ENCODE measurements around the gene HOXD13. TPM values are rescaled to one million over a fixed set of nuclear protein-coding genes. Genes with fewer than 3 reads are reported as not detected.

The HOXD13 gene
- total RNA-seq, 2 experiments from 2014 or later, result not detected

- H3K27ac Mint-ChIP-seq, result no peak overlapping the region
- H3K4me3 Mint-ChIP-seq, result no peak overlapping the region
- DNase-seq, result no peak
- H3K4me1 Mint-ChIP-seq (ENCODE audit: low read depth), result peaks cover 16% of the 10 kb centered on the region
- peaks cover 4% of the 10 kb centered on the region for H3K9me3 Mint-ChIP-seq
- CTCF ChIA-PET, result interaction anchor here (0.9 kb wide), 1 partner anchor 221 kb away, joined by 5 read pairs; no protein-coding TSS in a partner anchor
- intact Hi-C loops (cut with micrococcal nuclease), result loop anchor here (2.0 to 5.0 kb wide), 2 partner anchors 32 to 723 kb away; partner anchors contain the start of gene HOXD9
- H3K27me3 Mint-ChIP-seq (ENCODE audit: low read depth), result peaks cover 89% of the 10 kb centered on the region
- peaks cover 1% of the 10 kb centered on the region for H3K36me3 Mint-ChIP-seq (ENCODE audit: low read depth)
Observed at GRCh38 chr2:176089843-176090395, 2.6 kb upstream of the HOXD13 start.

GRCh38 chr2:176090862-176091261 is 1.7 kb upstream of the HOXD13 start:
- CTCF ChIA-PET, result no interaction called here
- peaks cover 4% of the 10 kb centered on the region for H3K9me3 Mint-ChIP-seq
- no peak for DNase-seq
- peaks cover 88% of the 10 kb centered on the region for H3K27me3 Mint-ChIP-seq (ENCODE audit: low read depth)
- H3K27ac Mint-ChIP-seq, result no peak overlapping the region
- H3K4me1 Mint-ChIP-seq (ENCODE audit: low read depth), result peaks cover 16% of the 10 kb centered on the region
- H3K36me3 Mint-ChIP-seq (ENCODE audit: low read depth), result peaks cover 1% of the 10 kb centered on the region
- H3K4me3 Mint-ChIP-seq, result no peak overlapping the region
- intact Hi-C loops (cut with micrococcal nuclease), result no loop called here

- CTCF ChIA-PET, result interaction anchor here (0.6 kb wide), 1 partner anchor 10 kb away, joined by 4 read pairs; no protein-coding TSS in a partner anchor
- DNase-seq, result no peak
- intact Hi-C loops (cut with micrococcal nuclease), result no loop called here
- Mint-ChIP-seq H3K4me3 (peak overlapping the region; percentile 7), H3K9me3 (peaks cover 4% of the 10 kb centered on the region), H3K4me1 (ENCODE audit: low read depth) (peaks cover 17% of the 10 kb centered on the region), H3K27me3 (ENCODE audit: low read depth) (peaks cover 87% of the 10 kb centered on the region), H3K36me3 (ENCODE audit: low read depth) (peaks cover 1% of the 10 kb centered on the region), H3K27ac (no peak overlapping the region)
Observed at GRCh38 chr2:176091329-176092258, 927 bp upstream of the HOXD13 start.

- Mint-ChIP-seq H3K27me3 (ENCODE audit: low read depth) (peaks cover 85% of the 10 kb centered on the region), H3K4me3 (no peak overlapping the region)
Observed at GRCh38 chr2:176093145-176093897, 800 bp downstream of the HOXD13 start.

GRCh38 chr2:176093898-176094249 is 1.4 kb downstream of the HOXD13 start:
- intact Hi-C loops (cut with micrococcal nuclease), result loop anchor here (2.0 kb wide), 1 partner anchor 17 kb away; no protein-coding TSS in a partner anchor
- peaks cover 26% of the 10 kb centered on the region for H3K4me1 Mint-ChIP-seq (ENCODE audit: low read depth)
- no peak for DNase-seq
- no peak overlapping the region for H3K4me3 Mint-ChIP-seq
- H3K9me3 Mint-ChIP-seq, result peaks cover 1% of the 10 kb centered on the region
- H3K27ac Mint-ChIP-seq, result no peak overlapping the region
- peaks cover 84% of the 10 kb centered on the region for H3K27me3 Mint-ChIP-seq (ENCODE audit: low read depth)
- no peaks in the 10 kb centered on the region for H3K36me3 Mint-ChIP-seq (ENCODE audit: low read depth)
- CTCF ChIA-PET, result interaction anchor here (0.7 to 1.4 kb wide), 5 partner anchors 8 to 404 kb away, joined by 3 to 4 read pairs (median 3); no protein-coding TSS in a partner anchor

More at GRCh38 chr2:176093145-176093897, 800 bp downstream of the HOXD13 start:
- Mint-ChIP-seq H3K9me3 (peaks cover 1% of the 10 kb centered on the region), H3K36me3 (ENCODE audit: low read depth) (no peaks in the 10 kb centered on the region), H3K4me1 (ENCODE audit: low read depth) (peaks cover 27% of the 10 kb centered on the region), H3K27ac (no peak overlapping the region)
- intact Hi-C loops (cut with micrococcal nuclease), result no loop called here
- no peak for DNase-seq
- CTCF ChIA-PET, result interaction anchor here (0.8 to 1.4 kb wide), 4 partner anchors 28 to 403 kb away, joined by 3 to 4 read pairs (median 3); no protein-coding TSS in a partner anchor

GRCh38 chr2:176094349-176094748 is 1.8 kb downstream of the HOXD13 start:
- CTCF ChIA-PET, result interaction anchor here (0.7 to 1.4 kb wide), 6 partner anchors 9 to 495 kb away, joined by 3 to 4 read pairs (median 3); no protein-coding TSS in a partner anchor
- peaks cover 26% of the 10 kb centered on the region for H3K4me1 Mint-ChIP-seq (ENCODE audit: low read depth)
- no peak for DNase-seq
- peaks cover 84% of the 10 kb centered on the region for H3K27me3 Mint-ChIP-seq (ENCODE audit: low read depth)
- H3K36me3 Mint-ChIP-seq (ENCODE audit: low read depth), result no peaks in the 10 kb centered on the region
- no peak overlapping the region for H3K4me3 Mint-ChIP-seq
- no peak overlapping the region for H3K27ac Mint-ChIP-seq
- H3K9me3 Mint-ChIP-seq, result peaks cover 1% of the 10 kb centered on the region
- intact Hi-C loops (cut with micrococcal nuclease), result loop anchor here (2.0 kb wide), 1 partner anchor 16 kb away; no protein-coding TSS in a partner anchor

GRCh38 chr2:176095421-176095820 is 2.9 kb downstream of the HOXD13 start:
- DNase-seq, result no peak
- H3K27me3 Mint-ChIP-seq (ENCODE audit: low read depth), result peaks cover 81% of the 10 kb centered on the region
- H3K9me3 Mint-ChIP-seq, result peaks cover 1% of the 10 kb centered on the region
- CTCF ChIA-PET, result interaction anchor here (1.5 to 4.1 kb wide), 6 partner anchors 22 to 844 kb away, joined by 3 to 49 read pairs (median 6); no protein-coding TSS in a partner anchor
- no peaks in the 10 kb centered on the region for H3K36me3 Mint-ChIP-seq (ENCODE audit: low read depth)
- intact Hi-C loops (cut with micrococcal nuclease), result loop anchor here (2.0 to 5.0 kb wide), 2 partner anchors 15 to 783 kb away; no protein-coding TSS in a partner anchor
- no peak overlapping the region for H3K4me3 Mint-ChIP-seq
- H3K4me1 Mint-ChIP-seq (ENCODE audit: low read depth), result peaks cover 26% of the 10 kb centered on the region
- no peak overlapping the region for H3K27ac Mint-ChIP-seq

GRCh38 chr2:176096243-176096985 is 3.9 kb downstream of the HOXD13 start:
- Mint-ChIP-seq H3K27me3 (ENCODE audit: low read depth) (peaks cover 81% of the 10 kb centered on the region), H3K4me3 (peak overlapping the region; percentile 20), H3K36me3 (ENCODE audit: low read depth) (no peaks in the 10 kb centered on the region), H3K4me1 (ENCODE audit: low read depth) (peaks cover 26% of the 10 kb centered on the region), H3K9me3 (peaks cover 1% of the 10 kb centered on the region), H3K27ac (no peak overlapping the region)
- no peak for DNase-seq
- CTCF ChIA-PET, result interaction anchor here (0.5 to 4.1 kb wide), 14 partner anchors 11 to 1068 kb away, joined by 3 to 49 read pairs (median 4); no protein-coding TSS in a partner anchor
- intact Hi-C loops (cut with micrococcal nuclease), result loop anchor here (2.0 to 5.0 kb wide), 4 partner anchors 14 to 846 kb away; partner anchors contain the start of genes EVX2 and LNPK

GRCh38 chr2:176096986-176097819 is 4.7 kb downstream of the HOXD13 start:
- H3K9me3 Mint-ChIP-seq, result peaks cover 1% of the 10 kb centered on the region
- peaks cover 22% of the 10 kb centered on the region for H3K4me1 Mint-ChIP-seq (ENCODE audit: low read depth)
- H3K27ac Mint-ChIP-seq, result no peak overlapping the region
- intact Hi-C loops (cut with micrococcal nuclease), result loop anchor here (1.0 to 5.0 kb wide), 8 partner anchors 14 to 1397 kb away; partner anchors contain the start of genes EVX2 and LNPK
- H3K27me3 Mint-ChIP-seq (ENCODE audit: low read depth), result peaks cover 80% of the 10 kb centered on the region
- CTCF ChIA-PET, result interaction anchor here (0.6 to 4.1 kb wide), 20 partner anchors 8 to 994 kb away, joined by 3 to 49 read pairs (median 4); partner anchors contain the start of genes EVX2 and HOXD11
- H3K4me3 Mint-ChIP-seq, result peak overlapping the region; percentile 51
- peak; percentile 70 for DNase-seq
- no peaks in the 10 kb centered on the region for H3K36me3 Mint-ChIP-seq (ENCODE audit: low read depth)

- H3K4me1 Mint-ChIP-seq (ENCODE audit: low read depth), result peaks cover 22% of the 10 kb centered on the region
- CTCF ChIA-PET, result interaction anchor here (0.6 to 4.1 kb wide), 15 partner anchors 9 to 994 kb away, joined by 3 to 49 read pairs (median 4); partner anchors contain the start of genes EVX2 and HOXD11
- intact Hi-C loops (cut with micrococcal nuclease), result loop anchor here (1.0 to 5.0 kb wide), 8 partner anchors 15 to 1398 kb away; partner anchors contain the start of genes EVX2 and LNPK
- H3K4me3 Mint-ChIP-seq, result peak overlapping the region; percentile 51
- H3K36me3 Mint-ChIP-seq (ENCODE audit: low read depth), result no peaks in the 10 kb centered on the region
- no peak overlapping the region for H3K27ac Mint-ChIP-seq
- DNase-seq, result no peak
- H3K27me3 Mint-ChIP-seq (ENCODE audit: low read depth), result peaks cover 86% of the 10 kb centered on the region
- peaks cover 1% of the 10 kb centered on the region for H3K9me3 Mint-ChIP-seq
Observed at GRCh38 chr2:176097820-176098365, 5.4 kb downstream of the HOXD13 start.
